ENCODE measurements around the gene GABRD. TPM values are rescaled to one million over a fixed set of nuclear protein-coding genes. Genes with fewer than 3 reads are reported as not detected.

Gene GABRD
- total RNA-seq, 6 experiments from 2014 or later, result 0.55 TPM; not detected in 5

DNA sequence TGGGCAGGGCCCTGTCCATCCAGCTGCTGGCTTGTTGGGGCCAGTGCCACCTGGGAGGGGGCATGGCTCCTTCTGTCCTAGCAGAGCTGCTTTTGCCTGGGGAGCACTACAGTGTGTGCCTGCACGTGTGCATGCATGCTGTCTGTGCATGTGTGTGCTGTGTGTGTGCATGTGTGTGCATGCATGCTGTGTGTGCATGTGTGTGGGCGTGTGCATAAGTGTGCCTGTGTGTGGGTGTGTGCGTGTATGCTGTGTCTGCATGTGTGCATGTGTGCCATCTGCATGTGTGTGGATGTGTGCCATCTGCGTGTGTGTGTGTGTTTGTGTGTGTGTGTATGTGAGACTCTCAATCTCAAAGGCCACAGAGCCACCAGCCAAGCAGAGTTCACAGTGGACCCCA is 22.7 kb downstream of the GABRD start:
- H3K36me3 ChIP-seq, result no peaks in the 10 kb centered on the region
- 69% methylated on average over 3 of the region's 4 CpGs for WGBS (ENCODE audit: insufficient coverage, low coverage, low lambda C conversion rate, missing lambda C conversion rate)
- no peak overlapping the region for H3K27ac ChIP-seq
- TF ChIP-seq POLR2A (IDR thresholded peaks at IDR 0.05), result no peak
- TF ChIP-seq, protein P1, sequence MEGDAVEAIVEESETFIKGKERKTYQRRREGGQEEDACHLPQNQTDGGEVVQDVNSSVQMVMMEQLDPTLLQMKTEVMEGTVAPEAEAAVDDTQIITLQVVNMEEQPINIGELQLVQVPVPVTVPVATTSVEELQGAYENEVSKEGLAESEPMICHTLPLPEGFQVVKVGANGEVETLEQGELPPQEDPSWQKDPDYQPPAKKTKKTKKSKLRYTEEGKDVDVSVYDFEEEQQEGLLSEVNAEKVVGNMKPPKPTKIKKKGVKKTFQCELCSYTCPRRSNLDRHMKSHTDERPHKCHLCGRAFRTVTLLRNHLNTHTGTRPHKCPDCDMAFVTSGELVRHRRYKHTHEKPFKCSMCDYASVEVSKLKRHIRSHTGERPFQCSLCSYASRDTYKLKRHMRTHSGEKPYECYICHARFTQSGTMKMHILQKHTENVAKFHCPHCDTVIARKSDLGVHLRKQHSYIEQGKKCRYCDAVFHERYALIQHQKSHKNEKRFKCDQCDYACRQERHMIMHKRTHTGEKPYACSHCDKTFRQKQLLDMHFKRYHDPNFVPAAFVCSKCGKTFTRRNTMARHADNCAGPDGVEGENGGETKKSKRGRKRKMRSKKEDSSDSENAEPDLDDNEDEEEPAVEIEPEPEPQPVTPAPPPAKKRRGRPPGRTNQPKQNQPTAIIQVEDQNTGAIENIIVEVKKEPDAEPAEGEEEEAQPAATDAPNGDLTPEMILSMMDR (IDR thresholded peaks at IDR 0.05), result no peak
- H3K27me3 ChIP-seq, result no peaks in the 10 kb centered on the region
- H3K4me3 ChIP-seq, result no peak overlapping the region
- intact Hi-C loops (cut with DNase I), result loop anchor here (5.0 kb wide), 2 partner anchors 80 to 85 kb away; no protein-coding TSS in a partner anchor
- ATAC-seq (no peak), DNase-seq (no peak)
- no peaks in the 10 kb centered on the region for H3K9me3 ChIP-seq
- peaks cover 0 to 24% (median 6%) of the 10 kb centered on the region in 4 donors for H3K4me1 ChIP-seq

DNA sequence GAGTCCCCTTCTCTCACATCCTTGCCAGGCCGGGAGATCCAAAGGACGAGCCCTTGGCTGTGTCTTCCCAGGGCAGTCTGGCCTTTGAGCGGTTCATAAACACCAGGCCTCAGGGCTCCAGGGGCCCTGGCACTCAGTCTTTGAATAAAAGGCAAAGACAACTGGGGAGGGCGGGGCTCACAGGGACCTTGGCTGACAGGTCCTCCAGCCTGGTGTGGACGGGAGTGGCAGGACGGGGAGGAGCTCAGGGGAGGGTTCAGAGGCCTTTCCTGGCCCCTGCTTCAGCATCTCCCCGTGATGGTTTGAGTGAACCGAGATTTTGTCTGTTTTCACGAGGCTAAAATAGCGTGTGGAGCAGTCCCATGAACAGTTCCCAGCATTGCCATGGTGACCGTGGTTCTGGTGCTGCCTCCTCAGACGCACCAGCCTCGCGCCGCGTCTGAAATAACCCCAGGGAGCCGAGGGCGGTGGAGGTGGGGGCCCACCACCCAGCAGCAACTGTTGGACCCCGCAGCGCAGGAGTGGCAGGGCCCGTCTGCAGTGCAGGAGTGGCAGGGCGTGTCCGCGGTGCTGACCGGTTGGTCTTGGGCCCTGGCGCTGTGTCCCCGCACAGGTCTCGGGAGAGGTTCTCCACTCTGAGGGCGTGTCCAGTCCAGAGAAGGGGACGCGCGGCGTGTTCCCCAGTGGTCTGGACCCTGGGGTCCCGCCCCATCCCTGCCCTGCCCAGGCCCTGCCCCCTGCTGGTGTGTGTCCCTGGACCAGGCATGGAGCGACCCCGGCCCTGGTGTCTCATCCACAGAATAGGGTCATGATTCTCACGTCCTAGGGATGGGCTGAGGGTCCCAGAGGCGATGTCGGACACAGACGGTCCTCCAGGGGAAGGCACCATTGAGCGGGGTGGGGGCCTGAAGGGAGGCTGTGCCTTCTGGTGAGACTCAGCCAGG is 24.0 kb downstream of the GABRD start:
- H3K27ac ChIP-seq, result no peak overlapping the region
- TF ChIP-seq POLR2A (IDR thresholded peaks at IDR 0.05), result no peak
- TF ChIP-seq, protein P1 (IDR thresholded peaks at IDR 0.05), result no peak
- DNase-seq, result no peak
- intact Hi-C loops (cut with DNase I), result loop anchor here (5.0 kb wide), 2 partner anchors 81 to 86 kb away; no protein-coding TSS in a partner anchor
- H3K27me3 ChIP-seq, result no peaks in the 10 kb centered on the region
- H3K9me3 ChIP-seq, result no peaks in the 10 kb centered on the region
- ATAC-seq, result no peak
- H3K4me1 ChIP-seq, result peaks cover 0 to 29% (median 8%) of the 10 kb centered on the region in 4 donors
- no CpG with 5 or more reads among the region's 41 CpGs for WGBS (ENCODE audit: insufficient coverage, low coverage, low lambda C conversion rate, missing lambda C conversion rate)
- H3K36me3 ChIP-seq, result no peaks in the 10 kb centered on the region
- no peak overlapping the region for H3K4me3 ChIP-seq

DNA sequence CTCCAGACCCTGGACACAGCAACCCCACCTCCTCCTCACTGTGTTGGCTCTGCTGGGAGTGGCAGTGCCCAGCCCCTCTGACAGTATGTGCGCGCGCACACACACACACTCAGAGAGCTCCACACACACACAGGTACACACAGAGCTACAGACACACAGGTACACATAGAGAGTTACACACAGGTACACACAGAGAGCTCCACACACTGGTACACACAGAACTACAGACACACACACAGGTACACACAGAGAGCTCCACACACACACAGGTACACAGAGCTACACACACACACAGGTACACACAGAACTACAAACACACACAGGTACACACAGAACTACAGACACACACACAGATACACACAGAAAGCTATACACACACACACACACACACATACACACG is 24.7 kb downstream of the GABRD start:
- intact Hi-C loops (cut with DNase I), result loop anchor here (5.0 kb wide), 2 partner anchors 82 to 87 kb away; no protein-coding TSS in a partner anchor
- DNase-seq (no peak), ATAC-seq (no peak)
- no peak overlapping the region for H3K27ac ChIP-seq
- TF ChIP-seq POLR2A (IDR thresholded peaks at IDR 0.05), result no peak
- TF ChIP-seq, protein P1 (IDR thresholded peaks at IDR 0.05), result no peak
- WGBS (ENCODE audit: insufficient coverage, low coverage, low lambda C conversion rate, missing lambda C conversion rate), result no CpG with 5 or more reads among the region's 4 CpGs
- H3K27me3 ChIP-seq, result no peaks in the 10 kb centered on the region
- H3K4me1 ChIP-seq, result peaks cover 0 to 36% (median 8%) of the 10 kb centered on the region in 4 donors
- no peak overlapping the region for H3K4me3 ChIP-seq
- H3K36me3 ChIP-seq, result no peaks in the 10 kb centered on the region
- no peaks in the 10 kb centered on the region for H3K9me3 ChIP-seq

DNA sequence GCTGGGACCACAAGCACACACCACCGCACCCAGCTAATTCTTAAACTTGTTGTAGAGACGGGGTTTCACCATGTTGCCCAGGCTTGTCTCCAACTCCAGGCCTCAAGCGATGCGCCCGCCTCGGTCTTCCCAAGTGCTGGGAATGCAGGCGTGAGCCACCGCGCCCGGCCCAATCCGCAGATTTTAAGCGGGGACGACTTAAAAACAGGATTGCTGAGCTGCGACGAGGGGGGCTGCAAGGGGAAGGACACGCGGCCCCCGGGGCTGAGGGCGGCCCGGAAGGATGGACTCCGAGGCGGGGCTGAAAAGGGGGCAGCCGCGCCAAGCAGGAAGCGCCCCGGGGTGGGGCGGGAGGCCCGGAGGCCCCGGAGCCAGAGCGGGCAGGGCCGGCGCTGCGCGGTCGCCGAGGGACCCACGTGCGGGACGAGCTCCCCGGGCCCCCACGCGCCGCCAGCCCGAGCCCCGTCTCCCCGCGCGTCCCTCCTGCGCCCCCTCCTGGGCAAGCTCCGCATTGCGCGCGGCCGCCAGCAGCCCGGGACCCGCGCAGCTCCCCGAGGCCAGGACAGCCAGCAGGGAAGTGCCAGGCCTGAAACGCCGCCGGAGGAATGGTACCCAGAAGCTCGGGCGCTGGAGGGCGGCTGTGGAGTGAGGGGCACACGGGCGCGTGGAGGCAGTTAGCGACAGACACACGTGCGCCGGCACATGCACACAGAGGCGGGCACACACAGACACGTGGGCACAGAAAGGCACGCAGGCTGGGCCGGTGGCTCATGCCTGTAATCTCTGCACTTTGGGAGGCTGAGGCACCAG is 25.6 kb downstream of the GABRD start:
- no peaks in the 10 kb centered on the region for H3K36me3 ChIP-seq
- H3K27ac ChIP-seq, result no peak overlapping the region
- intact Hi-C loops (cut with DNase I), result loop anchor here (5.0 kb wide), 3 partner anchors 82 to 97 kb away; no protein-coding TSS in a partner anchor
- H3K4me1 ChIP-seq, result peaks cover 0 to 44% (median 8%) of the 10 kb centered on the region in 4 donors
- H3K4me3 ChIP-seq, result peak overlapping the region in 2 of 3 donors; percentile 9 to 30
- DNase-seq, result peak; percentile 77 to 81 (median 81)
- WGBS (ENCODE audit: insufficient coverage, low coverage, low lambda C conversion rate, missing lambda C conversion rate), result 11% methylated on average over 14 of the region's 75 CpGs
- H3K27me3 ChIP-seq, result no peaks in the 10 kb centered on the region
- no peak for TF ChIP-seq POLR2A (IDR thresholded peaks at IDR 0.05)
- TF ChIP-seq, protein P1 (IDR thresholded peaks at IDR 0.05), result peak; percentile 70 to 95 (median 86)
- ATAC-seq, result peak; percentile 51 to 57 (median 54)
- H3K9me3 ChIP-seq, result no peaks in the 10 kb centered on the region

Measured in right lobe of liver (tissue), 6 donors.